Activated T-helper 1 cell treated with anti-CD3 and anti-CD28 coated beads, Interleukin-12 subunit alpha, Interleukin-12 subunit beta, Interleukin-2, Interleukin-4 antibody, amounts not matched to agents 30 ng/mL and 10 ng/mL and 1 ng/mL, durations not matched to agents 14 hours and 24 hours and 36 hours (primary cell): ENCODE data around the gene CCDC39. TPM values are rescaled to one million over a fixed set of nuclear protein-coding genes. Genes with fewer than 3 reads are reported as not detected.
"Not testable (repeated sequence)": the region's sequence is repeated elsewhere in the genome, so short reads cannot be mapped to it uniquely, and the experiment has no call there.

Experiments used
- DNase-seq: peaks from one replicate; pipeline ENCODE4 v3.0.0; 2021; ENCODE audit warnings: low spot score
- H3K27ac Mint-ChIP-seq: one replicate; pipeline ENCODE4 v1.8.0; 2021; ENCODE audit warnings: mild to moderate bottlenecking, mixed read lengths
- H3K27me3 Mint-ChIP-seq: one replicate; pipeline ENCODE4 v1.8.0; 2022; ENCODE audit warnings: mild to moderate bottlenecking, moderate library complexity, mixed read lengths; ENCODE audit not compliant: insufficient read depth
- H3K36me3 Mint-ChIP-seq: one replicate; pipeline ENCODE4 v1.8.0; 2021; ENCODE audit warnings: low read depth, mixed read lengths
- H3K4me1 Mint-ChIP-seq: one replicate; pipeline ENCODE4 v1.8.0; 2021; ENCODE audit warnings: low read depth, mixed read lengths
- H3K4me3 Mint-ChIP-seq: one replicate; pipeline ENCODE4 v1.8.0; 2021; ENCODE audit warnings: mild to moderate bottlenecking, moderate library complexity, mixed read lengths
- H3K9me3 Mint-ChIP-seq: one replicate; pipeline ENCODE4 v1.8.0; 2021; ENCODE audit warnings: mixed read lengths
- intact Hi-C: fragments of 100-400 bp; cut with micrococcal nuclease; formaldehyde crosslinking; loops from one replicate; pipeline ENCODE4 v1.15.1; 2024
- total RNA-seq: library from RNA; stranded (reverse); gene quantifications from 2 replicates; pipeline ENCODE4 v1.2.3, GENCODE V29; 2022

The CCDC39 gene
- total RNA-seq, 1 donor from 2014 or later, result not detected

GRCh38 chr3:180678231-180678630 lies 1.1 kb downstream of the CCDC39 start:
- intact Hi-C loops, result loop anchor here (2.0 to 10.0 kb wide), 4 partner anchors 53 to 1027 kb away; partner anchors contain the start of genes FXR1 and TTC14
- Mint-ChIP-seq H3K27me3 (peaks cover 37% of the 10 kb centered on the region), H3K4me1 (peaks cover 22% of the 10 kb centered on the region), H3K4me3 (peak overlapping the region; percentile 12), H3K27ac (no peak overlapping the region), H3K9me3 (no peaks in the 10 kb centered on the region), H3K36me3 (no peaks in the 10 kb centered on the region)
- DNase-seq, result no peak

DNA sequence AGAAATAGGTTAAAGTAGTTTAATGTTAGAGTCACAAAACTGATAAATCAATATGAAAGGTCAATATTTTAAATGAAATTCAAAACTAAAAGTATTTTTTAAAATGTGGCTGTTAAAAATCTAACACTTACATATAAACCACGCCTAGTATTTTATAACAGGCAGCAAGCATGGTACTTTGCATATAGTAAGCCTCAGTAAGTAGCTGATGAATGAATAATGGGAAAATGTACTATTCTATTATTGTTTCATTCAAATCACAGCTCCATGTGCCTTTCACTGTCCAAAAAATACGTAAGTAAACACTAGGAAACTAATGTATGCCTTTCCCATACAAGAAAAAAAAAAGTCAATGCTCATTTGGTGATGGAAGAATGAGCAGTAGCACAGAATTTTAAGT lies 17.8 kb downstream of the CCDC39 start:
- intact Hi-C loops, result no loop called here
- Mint-ChIP-seq H3K27me3 (no peaks in the 10 kb centered on the region), H3K9me3 (no peaks in the 10 kb centered on the region), H3K4me1 (no peaks in the 10 kb centered on the region), H3K36me3 (no peaks in the 10 kb centered on the region), H3K4me3 (no peak overlapping the region), H3K27ac (no peak overlapping the region)
- no peak for DNase-seq

- no peak overlapping the region for H3K27ac Mint-ChIP-seq
- peaks cover 4% of the 10 kb centered on the region for H3K27me3 Mint-ChIP-seq
- no peaks in the 10 kb centered on the region for H3K36me3 Mint-ChIP-seq
- no peaks in the 10 kb centered on the region for H3K4me1 Mint-ChIP-seq
- no peak overlapping the region for H3K4me3 Mint-ChIP-seq
- intact Hi-C loops, result no loop called here
- no peak for DNase-seq
- H3K9me3 Mint-ChIP-seq, result no peaks in the 10 kb centered on the region
Measured at GRCh38 chr3:180657094-180657493, 22.2 kb downstream of the CCDC39 start.

GRCh38 chr3:180656406-180656805 lies 22.9 kb downstream of the CCDC39 start:
- no peak for DNase-seq
- H3K27ac Mint-ChIP-seq, result no peak overlapping the region
- H3K36me3 Mint-ChIP-seq, result no peaks in the 10 kb centered on the region
- no peaks in the 10 kb centered on the region for H3K9me3 Mint-ChIP-seq
- H3K27me3 Mint-ChIP-seq, result peaks cover 4% of the 10 kb centered on the region
- no peaks in the 10 kb centered on the region for H3K4me1 Mint-ChIP-seq
- H3K4me3 Mint-ChIP-seq, result no peak overlapping the region
- intact Hi-C loops, result no loop called here

GRCh38 chr3:180646187-180646790 lies 33.0 kb downstream of the CCDC39 start:
- intact Hi-C loops, result no loop called here
- Mint-ChIP-seq H3K9me3 (no peaks in the 10 kb centered on the region), H3K27me3 (peaks cover 5% of the 10 kb centered on the region), H3K27ac (no peak overlapping the region), H3K4me1 (no peaks in the 10 kb centered on the region), H3K36me3 (no peaks in the 10 kb centered on the region), H3K4me3 (no peak overlapping the region)
- DNase-seq, result no peak

DNA sequence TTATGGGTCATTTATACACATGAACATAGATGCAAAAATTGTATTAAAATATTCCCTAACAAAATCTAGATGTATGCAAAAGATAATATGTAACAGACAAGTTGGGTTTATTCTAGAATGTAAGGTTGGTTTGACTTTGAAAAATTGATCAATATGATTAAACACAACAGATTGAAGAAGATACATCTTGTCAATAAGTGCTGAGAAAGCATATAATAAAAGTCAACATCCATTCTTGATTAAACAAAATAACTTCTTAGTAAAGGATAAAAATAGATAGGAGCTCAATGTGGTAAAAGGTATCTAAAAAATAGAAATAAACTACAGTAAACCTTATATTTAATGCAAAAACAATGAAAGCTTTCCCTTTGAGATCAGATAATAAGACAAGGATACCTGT lies 38.3 kb downstream of the CCDC39 start:
- Mint-ChIP-seq H3K27ac (no peak overlapping the region), H3K4me1 (no peaks in the 10 kb centered on the region), H3K36me3 (no peaks in the 10 kb centered on the region), H3K27me3 (peaks cover 25% of the 10 kb centered on the region), H3K4me3 (no peak overlapping the region), H3K9me3 (no peaks in the 10 kb centered on the region)
- no peak for DNase-seq
- intact Hi-C loops, result no loop called here

DNA sequence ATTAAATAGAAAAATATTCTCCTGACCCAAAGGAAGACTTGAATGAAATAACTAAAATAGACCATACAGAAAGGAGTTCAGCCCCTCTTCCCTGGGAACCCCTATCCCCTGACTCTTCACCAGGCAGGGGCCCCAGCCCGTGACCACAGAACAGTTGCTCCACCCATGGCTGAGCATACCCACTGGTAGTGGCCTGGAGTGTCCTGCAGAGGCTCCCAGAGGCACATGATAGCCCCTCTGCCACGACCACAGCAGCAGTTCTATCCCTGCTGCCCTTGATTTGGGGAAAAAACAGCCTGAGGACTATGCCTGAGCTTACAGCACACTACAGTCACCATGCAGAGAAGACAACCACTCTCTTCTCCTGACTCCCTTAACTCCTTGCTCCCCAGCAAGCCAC lies 45.6 kb downstream of the CCDC39 start:
- no peaks in the 10 kb centered on the region for H3K9me3 Mint-ChIP-seq
- no peak overlapping the region for H3K27ac Mint-ChIP-seq
- peaks cover 20% of the 10 kb centered on the region for H3K27me3 Mint-ChIP-seq
- intact Hi-C loops, result no loop called here
- no peaks in the 10 kb centered on the region for H3K36me3 Mint-ChIP-seq
- peaks cover 7% of the 10 kb centered on the region for H3K4me1 Mint-ChIP-seq
- H3K4me3 Mint-ChIP-seq, result no peak overlapping the region
- no peak for DNase-seq

- Mint-ChIP-seq H3K27ac (no peak overlapping the region), H3K4me1 (peaks cover 7% of the 10 kb centered on the region), H3K36me3 (peaks cover 3% of the 10 kb centered on the region), H3K27me3 (peaks cover 9% of the 10 kb centered on the region), H3K4me3 (no peak overlapping the region), H3K9me3 (no peaks in the 10 kb centered on the region)
- no peak for DNase-seq
- intact Hi-C loops, result no loop called here
Measured at GRCh38 chr3:180631317-180631716, 48.0 kb downstream of the CCDC39 start.

DNA sequence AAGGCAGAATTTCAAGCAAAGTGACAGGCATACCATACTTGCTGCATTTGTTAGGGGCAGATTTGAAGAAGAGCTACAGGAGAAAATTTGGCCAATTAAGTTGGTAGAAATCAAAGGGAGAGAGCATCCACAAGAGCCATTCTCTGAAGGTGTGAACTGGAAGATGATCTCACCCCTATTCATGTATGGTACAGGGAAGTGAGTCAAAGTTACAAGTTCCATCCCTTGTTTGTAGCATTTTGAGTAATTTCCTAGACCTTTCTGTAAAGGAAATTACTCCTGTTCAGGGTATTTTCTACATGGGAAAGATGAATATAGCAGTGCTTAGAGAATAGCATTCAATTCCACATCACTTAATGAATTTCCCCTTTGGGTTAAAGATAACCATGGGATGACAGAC lies 48.9 kb downstream of the CCDC39 start:
- intact Hi-C loops, result no loop called here
- H3K36me3 Mint-ChIP-seq, result peaks cover 11% of the 10 kb centered on the region

DNA sequence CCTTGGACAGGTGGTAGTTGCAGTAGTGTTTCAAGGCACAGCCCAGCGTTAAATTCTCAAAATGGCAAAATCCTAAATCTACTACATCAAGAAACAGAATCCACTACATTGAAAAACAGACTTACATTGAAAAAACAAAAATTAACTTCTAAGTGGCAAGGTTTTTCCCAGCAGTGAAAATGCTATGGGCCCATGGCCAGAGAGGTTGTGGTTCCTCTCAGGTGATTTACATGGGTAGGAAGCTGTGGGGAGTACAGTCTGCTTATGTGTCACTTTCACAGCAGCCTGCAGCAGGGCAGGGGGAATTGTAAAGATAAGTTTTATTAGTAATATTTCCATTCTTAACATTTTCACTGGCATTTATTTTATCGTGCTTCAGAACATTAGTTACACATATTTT lies 52.4 kb downstream of the CCDC39 start:
- Mint-ChIP-seq H3K27ac (no peak overlapping the region), H3K36me3 (peaks cover 37% of the 10 kb centered on the region), H3K27me3 (no peaks in the 10 kb centered on the region), H3K4me1 (peaks cover 43% of the 10 kb centered on the region), H3K4me3 (no peak overlapping the region), H3K9me3 (peaks cover 11% of the 10 kb centered on the region)
- intact Hi-C loops, result no loop called here
- no peak for DNase-seq

More for the DNA sequence above, 48.9 kb downstream of the CCDC39 start:
- no peak overlapping the region for H3K27ac Mint-ChIP-seq
- no peak overlapping the region for H3K4me3 Mint-ChIP-seq
- H3K27me3 Mint-ChIP-seq, result peaks cover 7% of the 10 kb centered on the region
- H3K4me1 Mint-ChIP-seq, result peaks cover 12% of the 10 kb centered on the region
- no peaks in the 10 kb centered on the region for H3K9me3 Mint-ChIP-seq
- DNase-seq, result no peak

DNA sequence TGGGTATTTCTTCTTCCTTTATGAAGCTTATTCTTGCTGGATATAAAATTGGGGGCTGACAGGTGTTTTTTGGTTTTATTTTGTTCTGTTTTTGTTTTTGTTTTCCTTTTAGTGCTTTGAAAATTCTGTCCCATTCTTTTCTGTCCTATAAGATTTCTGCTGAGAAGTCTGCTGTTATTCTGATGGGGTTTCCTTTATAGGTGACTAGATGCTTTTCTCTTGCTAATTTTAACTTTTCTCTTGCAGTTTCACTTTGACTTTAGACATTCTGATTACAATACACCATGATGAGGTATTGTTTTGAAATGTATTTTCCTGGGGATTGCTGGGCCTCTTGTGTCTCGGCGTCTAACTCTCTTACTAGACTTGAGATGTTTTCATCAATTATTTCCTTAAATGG lies 54.6 kb downstream of the CCDC39 start:
- Mint-ChIP-seq H3K36me3 (peaks cover 45% of the 10 kb centered on the region), H3K27me3 (no peaks in the 10 kb centered on the region), H3K9me3 (peaks cover 11% of the 10 kb centered on the region), H3K27ac (peak overlapping the region; percentile 86), H3K4me3 (peak overlapping the region; percentile 36), H3K4me1 (peaks cover 36% of the 10 kb centered on the region)
- no peak for DNase-seq
- intact Hi-C loops, result loop anchor here (1.0 to 2.0 kb wide), 3 partner anchors 23 to 288 kb away; partner anchors contain the start of genes CCDC39 and FXR1

- H3K4me1 Mint-ChIP-seq, result peaks cover 24% of the 10 kb centered on the region
- H3K27me3 Mint-ChIP-seq, result no peaks in the 10 kb centered on the region
- H3K36me3 Mint-ChIP-seq, result peaks cover 44% of the 10 kb centered on the region
- no peak overlapping the region for H3K27ac Mint-ChIP-seq
- H3K4me3 Mint-ChIP-seq, result no peak overlapping the region
- intact Hi-C loops, result no loop called here
- no peak for DNase-seq
- peaks cover 10% of the 10 kb centered on the region for H3K9me3 Mint-ChIP-seq
Measured at GRCh38 chr3:180619723-180620122, 59.6 kb downstream of the CCDC39 start.

- H3K4me1 Mint-ChIP-seq, result peaks cover 13% of the 10 kb centered on the region
- H3K36me3 Mint-ChIP-seq, result peaks cover 33% of the 10 kb centered on the region
- intact Hi-C loops, H3K27ac Mint-ChIP-seq, H3K27me3 Mint-ChIP-seq, H3K9me3 Mint-ChIP-seq, H3K4me3 Mint-ChIP-seq, DNase-seq: not testable (repeated sequence)
Measured at GRCh38 chr3:180618563-180618962, 60.7 kb downstream of the CCDC39 start.

DNA sequence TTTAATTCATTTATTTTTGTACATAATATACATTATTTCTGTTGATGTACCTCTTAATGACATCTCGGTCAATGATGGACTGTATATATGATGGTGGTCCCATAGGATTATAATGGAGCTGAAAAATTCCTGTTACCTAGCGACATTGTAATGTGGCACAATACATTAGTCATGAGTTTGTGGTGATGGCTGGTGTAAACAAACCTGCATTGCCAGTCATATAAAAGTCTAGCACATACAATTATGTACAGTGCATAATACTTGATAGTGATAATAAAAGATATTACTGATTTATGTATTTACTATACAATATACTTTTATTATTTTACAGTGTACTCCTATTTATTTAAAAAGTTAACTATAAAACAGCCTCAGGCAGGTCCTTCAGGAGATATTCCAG lies 62.2 kb downstream of the CCDC39 start:
- intact Hi-C loops, result no loop called here
- DNase-seq, result no peak
- H3K36me3 Mint-ChIP-seq, result peaks cover 36% of the 10 kb centered on the region
- H3K4me3 Mint-ChIP-seq, result no peak overlapping the region
- no peak overlapping the region for H3K27ac Mint-ChIP-seq
- no peaks in the 10 kb centered on the region for H3K4me1 Mint-ChIP-seq
- H3K27me3 Mint-ChIP-seq, result no peaks in the 10 kb centered on the region
- H3K9me3 Mint-ChIP-seq, result no peaks in the 10 kb centered on the region
